D341Med (cell line): Measurements from ENCODE around the gene CDC27.
"Not testable (repeated sequence)": the region's sequence is repeated elsewhere in the genome, so short reads cannot be mapped to it uniquely, and the experiment has no call there.

Source experiments
- DNase-seq: peaks from one replicate; pipeline ENCODE4 v3.0.0; 2012; ENCODE audit warnings: low spot score

CDC27 gene

DNA sequence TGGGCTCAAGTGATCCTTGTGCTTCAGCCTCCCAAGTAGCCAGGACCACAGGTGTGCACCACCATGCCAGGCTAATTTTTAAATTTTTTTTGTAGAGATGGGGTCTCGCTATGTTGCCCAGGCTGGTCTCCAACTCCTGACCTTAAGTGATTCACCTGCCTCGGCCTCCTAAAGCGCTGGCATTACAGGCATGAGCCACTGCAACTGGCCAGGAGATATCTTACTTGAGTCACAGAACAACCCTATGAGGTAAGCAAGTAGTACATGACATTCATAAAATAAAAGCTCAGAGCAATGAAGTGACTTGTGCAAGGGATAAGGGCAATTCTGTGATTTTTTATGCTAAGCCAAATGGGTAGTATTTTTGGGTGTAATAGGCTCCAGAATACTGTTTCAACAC lies 57.3 kb downstream of the CDC27 start:
- DNase-seq, result no peak

DNA sequence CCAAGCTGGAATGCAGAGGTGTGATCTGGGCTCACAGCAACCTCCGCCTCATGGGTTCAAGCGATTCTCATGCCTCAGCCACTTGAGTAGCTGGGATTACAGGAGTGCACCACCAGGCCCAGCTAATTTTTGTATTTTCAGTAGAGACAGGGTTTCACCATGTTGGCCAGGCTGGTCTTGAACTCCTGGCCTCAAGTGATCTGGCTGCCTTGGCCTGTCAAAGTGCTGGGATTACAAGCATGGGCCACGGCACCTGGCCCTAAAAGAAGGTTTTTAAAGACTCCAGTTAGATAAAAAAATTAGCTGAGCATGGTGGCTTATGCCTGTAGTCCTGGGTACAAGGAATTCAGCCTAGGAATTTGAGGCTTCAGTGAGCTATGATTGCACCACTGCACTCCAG lies 62.3 kb downstream of the CDC27 start:
- not testable (repeated sequence) for DNase-seq

- not testable (repeated sequence) for DNase-seq
Measured at GRCh38 chr17:47123262-47123661, 65.8 kb downstream of the CDC27 start.

DNA sequence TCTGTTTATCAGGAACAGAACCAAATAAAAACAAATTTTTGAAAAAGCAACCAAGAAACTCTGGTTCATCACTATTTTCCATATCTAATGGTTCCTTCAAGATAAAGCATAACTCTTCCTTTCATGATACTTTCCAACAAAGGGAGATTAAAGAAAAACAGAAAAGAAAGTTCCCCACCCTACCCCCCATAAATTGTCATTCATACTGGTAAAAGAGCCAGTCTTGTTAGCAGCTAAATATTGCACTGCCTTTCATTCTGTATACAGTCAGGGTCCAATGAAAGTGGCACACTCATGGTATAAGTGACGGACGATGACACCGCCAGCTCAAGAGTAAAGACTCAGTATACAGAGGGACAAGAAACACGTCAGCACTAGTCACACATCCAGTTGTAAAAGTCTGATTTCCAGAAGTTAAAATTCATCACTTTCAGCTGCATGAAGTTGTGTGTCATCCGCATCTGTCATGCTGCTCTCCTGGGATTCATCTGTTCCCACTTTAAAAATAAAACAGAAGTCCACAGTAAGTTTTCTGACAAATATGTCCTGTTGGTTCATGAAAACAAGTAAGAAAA lies 68.5 kb downstream of the CDC27 start:
- no peak for DNase-seq

DNA sequence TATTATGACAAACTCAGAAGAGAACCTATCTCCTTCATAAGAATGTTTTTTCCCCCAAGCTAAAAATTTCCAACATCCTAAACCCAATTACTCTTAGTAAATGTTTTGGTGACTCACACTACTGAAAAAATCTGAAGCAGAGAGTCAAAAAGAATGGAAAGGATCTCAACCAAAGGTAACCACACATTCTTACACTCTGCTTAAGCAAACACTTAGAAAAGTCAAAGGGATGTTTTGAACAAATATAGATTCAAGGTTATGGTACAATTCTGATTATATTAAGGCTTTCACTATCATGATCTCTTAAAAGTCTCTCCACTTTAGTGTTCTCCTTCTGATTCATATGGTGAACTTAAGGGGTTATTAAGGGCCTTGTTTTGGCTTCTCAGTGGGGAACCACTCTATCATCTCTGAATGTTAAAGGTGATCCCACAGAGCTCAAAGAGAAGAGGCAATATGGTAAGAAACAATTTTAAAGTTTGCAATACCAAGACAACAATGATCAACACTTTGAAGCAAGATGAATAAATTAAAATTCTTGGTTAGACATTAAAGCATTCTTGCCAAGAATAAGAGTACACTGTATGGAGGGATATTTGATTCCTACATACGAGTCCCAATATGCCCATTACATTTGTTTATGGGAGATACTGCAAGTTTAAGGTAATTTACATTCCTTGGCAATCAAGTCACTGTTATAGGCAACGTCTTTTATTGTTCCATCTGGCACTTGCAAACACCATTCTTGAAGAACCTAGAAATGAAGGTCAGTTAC lies 69.2 kb downstream of the CDC27 start:
- no peak for DNase-seq

DNA sequence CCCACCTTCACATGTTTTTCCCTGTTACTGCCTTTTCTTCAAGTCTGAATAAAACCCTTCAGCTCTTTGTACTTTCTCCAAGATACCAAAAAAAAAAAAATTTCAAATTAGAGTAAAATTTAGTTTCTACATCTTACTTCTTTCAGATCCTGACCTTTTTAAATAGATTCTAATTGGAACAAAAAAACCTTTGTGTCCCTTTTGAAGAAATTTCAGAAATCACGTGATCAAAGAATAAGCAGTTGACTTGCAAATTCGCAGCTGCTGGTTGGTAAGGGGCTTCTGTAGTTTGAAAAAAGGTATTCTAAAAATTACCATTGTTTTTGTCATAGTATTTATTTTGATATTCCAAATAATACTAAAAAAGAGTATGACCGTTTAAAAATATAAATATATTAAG lies 71.7 kb downstream of the CDC27 start:
- no peak for DNase-seq

GRCh38 chr17:47106130-47106529 lies 83.0 kb downstream of the CDC27 start:
- DNase-seq, result no peak

DNA sequence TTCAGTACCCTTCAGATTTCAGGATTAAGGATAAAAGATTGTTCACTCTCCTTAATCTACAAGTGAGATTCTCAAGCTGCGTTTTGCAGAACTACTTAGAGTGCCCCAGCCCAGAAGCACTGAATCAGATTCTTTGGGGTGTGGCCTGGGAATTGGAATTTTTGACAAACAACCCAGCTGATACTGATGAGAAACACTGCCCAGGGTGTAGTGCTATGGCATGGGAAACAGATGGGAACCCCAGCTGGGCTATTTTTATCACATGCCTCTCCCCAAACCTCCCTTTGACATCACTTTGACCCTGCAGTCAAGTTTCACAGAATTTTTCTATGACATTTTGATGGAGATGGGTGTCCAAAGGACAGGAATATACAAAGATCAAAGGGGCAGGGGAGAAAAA lies 83.8 kb downstream of the CDC27 start:
- DNase-seq, result not testable (repeated sequence)

DNA sequence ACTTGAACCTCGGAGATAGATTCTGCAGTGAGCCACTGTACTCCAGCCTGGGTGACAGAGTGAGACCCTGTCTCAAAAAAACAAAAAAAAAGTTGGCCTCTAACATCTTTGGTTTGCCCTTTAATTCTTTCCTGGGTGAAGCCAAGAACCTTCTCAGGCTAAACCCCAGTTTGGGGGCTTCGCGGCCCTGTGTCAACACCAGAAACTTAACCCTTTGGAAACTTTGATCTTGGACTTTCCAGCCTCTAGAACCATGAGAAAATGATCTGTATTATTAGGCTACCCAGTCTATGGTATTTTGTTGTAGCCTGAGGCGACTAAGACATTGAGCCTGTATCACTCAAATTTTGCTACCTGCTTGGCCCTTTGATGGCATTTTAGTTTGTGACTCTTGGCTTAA lies 86.2 kb downstream of the CDC27 start:
- no peak for DNase-seq

DNA sequence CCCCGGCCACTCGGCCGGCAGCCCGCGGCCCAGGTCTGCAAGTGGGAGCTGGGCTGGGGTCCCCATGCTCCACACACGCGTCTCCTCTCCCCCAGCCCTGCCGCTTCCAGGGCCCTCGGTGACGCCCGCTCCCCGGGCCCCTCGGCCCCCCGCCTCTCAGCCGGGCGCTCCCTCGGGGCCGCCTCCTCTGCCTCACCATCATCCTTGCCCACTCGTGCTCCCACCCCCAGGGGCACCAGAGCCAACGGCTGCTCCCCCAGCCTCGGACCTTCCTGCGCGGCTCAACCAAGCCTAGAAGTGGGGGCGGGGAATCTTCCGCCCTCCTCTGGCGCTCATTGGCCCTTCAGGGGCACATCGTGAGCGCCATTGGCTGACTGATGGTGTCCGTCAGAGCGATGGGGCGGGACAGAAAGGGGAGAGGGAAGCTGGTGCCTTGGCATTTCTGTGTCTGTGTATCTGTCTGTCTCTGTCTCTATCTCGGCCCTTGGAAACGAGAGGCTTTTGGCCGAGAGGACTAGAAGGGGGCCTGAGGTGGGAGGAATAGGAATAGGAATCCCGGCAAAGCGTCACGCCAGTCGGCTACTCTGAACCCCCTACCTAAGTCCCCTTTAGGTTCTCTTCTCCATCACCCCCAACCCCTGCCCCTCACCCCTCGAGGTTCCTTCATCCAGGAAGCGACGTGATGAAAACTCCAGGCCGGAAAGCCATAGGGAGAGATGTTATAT lies 88.9 kb downstream of the CDC27 start:
- DNase-seq, result peak; percentile 89

DNA sequence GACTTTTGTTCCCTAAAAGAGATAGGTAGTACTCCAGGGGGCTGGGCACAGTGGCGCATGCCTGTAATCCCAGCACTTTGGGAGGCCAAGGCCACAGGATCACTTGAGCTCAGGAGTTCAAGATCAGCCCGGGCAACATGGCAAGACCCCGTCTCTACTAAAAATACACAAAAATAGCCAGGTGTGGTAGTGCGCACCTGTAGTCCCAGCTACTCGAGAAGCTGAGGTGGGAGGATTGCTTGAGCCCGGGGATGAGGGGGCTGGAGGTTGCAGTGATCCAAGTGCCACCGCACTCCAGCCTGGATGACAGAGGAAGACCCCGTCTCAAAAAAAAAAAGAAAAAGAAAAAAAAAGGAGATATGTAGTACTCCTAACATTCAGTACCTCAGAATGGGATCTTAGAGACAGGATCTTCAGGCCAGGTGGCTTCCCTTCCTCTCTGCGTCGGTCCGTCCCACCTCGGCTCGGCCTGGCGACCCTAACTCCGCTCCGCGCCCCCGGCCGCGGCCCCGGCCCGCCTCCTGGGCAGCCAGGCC lies 89.6 kb downstream of the CDC27 start:
- DNase-seq, result no peak

GRCh38 chr17:47096343-47096742 lies 92.8 kb downstream of the CDC27 start:
- DNase-seq, result no peak

DNA sequence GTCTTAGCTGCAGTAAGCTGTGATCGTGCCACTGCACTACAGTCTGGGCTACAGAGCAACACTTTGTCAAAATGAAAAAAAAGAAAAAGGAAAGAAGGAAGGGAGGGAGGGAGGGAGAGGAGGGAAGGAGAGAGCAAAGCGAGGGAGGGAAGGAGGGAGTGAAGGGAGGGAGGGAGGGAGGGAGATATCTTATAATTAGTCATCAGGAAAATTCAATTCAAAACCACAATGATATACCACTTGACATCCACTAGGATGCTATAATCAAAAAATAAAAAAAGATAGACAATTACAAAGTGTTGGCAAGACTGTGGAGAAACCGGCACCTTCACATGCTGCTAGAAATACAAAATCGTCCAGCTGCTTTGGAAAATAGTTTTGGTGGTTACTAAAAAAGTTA lies 93.8 kb downstream of the CDC27 start:
- DNase-seq, result no peak

DNA sequence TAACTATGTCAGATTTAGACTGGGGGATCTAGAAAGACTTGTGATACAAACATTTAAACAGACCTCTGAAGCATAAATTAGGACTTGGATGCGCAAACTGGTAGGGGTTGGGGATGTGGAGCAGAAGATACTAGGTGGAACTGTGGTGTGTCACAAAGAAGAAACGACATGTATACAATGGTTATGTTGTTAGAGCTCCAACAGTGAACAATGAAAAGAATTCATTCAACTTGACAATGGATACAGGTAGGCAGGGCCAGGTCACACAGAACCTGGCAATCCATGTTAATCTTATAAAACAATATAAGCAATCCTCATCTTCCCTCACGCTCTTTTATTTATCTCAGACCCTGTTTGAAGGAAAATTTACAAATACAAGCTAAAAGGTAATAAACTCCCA lies 102.0 kb downstream of the CDC27 start:
- no peak for DNase-seq

GRCh38 chr17:47085736-47086135 lies 103.4 kb downstream of the CDC27 start:
- DNase-seq, result no peak

- DNase-seq, result no peak
Measured at GRCh38 chr17:47078801-47079200, 110.3 kb downstream of the CDC27 start.

GRCh38 chr17:47077576-47077975 lies 111.5 kb downstream of the CDC27 start:
- DNase-seq, result no peak

- DNase-seq, result no peak
Measured at GRCh38 chr17:47076171-47076570, 112.9 kb downstream of the CDC27 start.

DNA sequence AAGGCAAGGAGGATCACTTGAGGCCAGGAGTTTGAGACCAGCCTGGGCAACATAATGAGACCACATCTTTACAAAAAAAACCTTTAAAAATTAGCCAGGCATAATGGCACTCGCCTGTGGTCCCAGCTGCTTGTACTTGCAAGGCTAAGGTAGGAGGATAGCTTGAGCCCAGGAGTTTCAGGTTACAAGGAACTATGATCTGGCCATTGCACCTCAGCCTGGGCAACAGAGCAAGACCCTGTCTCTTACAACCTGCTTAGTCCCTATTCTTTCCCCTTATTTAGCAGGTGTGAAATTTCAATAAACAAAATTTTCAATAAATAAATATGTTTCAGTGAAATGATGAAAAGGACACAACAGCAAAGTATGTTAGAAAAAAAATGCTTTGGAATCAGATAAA lies 114.7 kb downstream of the CDC27 start:
- DNase-seq, result not testable (repeated sequence)

- DNase-seq, result not testable (repeated sequence)
Measured at GRCh38 chr17:47073629-47074028, 115.5 kb downstream of the CDC27 start.

DNA sequence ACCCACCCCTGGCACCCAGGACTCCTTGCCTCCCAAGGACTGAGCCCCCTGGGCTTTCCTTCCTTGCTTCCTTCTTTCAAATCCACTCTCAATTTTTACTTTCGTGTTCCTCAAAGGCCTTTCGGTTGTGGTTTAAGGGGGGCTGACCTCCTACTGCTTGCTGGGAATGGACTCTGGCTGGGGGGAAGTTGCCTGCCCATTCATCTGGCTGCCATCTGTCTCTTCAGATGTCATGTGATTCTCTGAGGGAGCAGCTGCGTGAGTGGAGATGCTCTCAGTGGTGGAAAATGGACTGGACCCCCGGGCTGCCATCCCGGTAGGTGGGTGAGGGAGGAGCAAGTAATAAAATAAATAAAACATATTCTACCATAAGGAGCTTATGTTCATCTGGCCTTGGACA lies 116.2 kb downstream of the CDC27 start:
- DNase-seq, result no peak

GRCh38 chr17:47071171-47071570 lies 117.9 kb downstream of the CDC27 start:
- DNase-seq, result not testable (repeated sequence)

DNA sequence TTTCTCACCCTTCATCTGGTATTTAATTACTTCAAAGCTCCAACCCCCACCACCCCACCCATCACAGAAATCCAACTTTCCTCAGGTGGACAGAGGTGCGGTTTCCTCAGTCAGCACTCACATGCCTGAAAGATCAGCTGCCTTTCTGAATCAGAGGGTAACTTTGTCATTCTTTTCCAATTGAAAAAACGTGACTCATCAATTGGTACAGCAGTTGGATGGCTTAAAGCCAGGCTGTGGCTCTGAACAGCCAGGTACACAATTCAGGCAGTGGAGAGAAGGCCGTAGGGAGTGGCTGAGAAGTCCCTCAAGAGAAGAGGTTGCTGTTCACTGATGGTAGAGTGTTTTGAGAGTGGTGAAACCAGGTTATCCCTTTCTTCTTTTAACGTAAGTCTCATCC lies 118.8 kb downstream of the CDC27 start:
- not testable (repeated sequence) for DNase-seq
